Neural cell (in vitro differentiated cells): ENCODE data around the gene GRAMD2A. TPM values are rescaled to one million over a fixed set of nuclear protein-coding genes. Genes with fewer than 3 reads are reported as not detected.

Source experiments
- H2AFZ ChIP-seq: fragments of 200-600, 300-800 bp; sonication (generic), shearing (Covaris generic); 2 replicates; pipeline ENCODE4 v1.6.0; 2014; ENCODE audit warnings: low read depth, mild to moderate bottlenecking, antibody characterized with exemption, low read length, moderate library complexity
- H3F3A ChIP-seq: fragments of 200-600 bp; shearing (Covaris generic); 2 replicates; pipeline ENCODE4 v1.6.1; 2016; ENCODE audit warnings: mild to moderate bottlenecking, moderate library complexity, mixed read lengths, antibody characterized with exemption, low read length; ENCODE audit not compliant: insufficient read depth, poor library complexity, severe bottlenecking
- H3K27ac ChIP-seq: fragments of 200-600, 300-800 bp; sonication (generic), shearing (Covaris generic); 2 replicates; pipeline ENCODE4 v1.5.1; 2014; ENCODE audit warnings: mild to moderate bottlenecking, low read length, moderate library complexity
- H3K27me3 ChIP-seq: fragments of 300-800, 200-600 bp; sonication (generic), shearing (Covaris generic); 2 replicates; pipeline ENCODE4 v1.6.0; 2014; ENCODE audit warnings: mild to moderate bottlenecking, low read depth, low read length, moderate library complexity; ENCODE audit not compliant: insufficient read depth
- H3K36me3 ChIP-seq: fragments of 300-800, 200-600 bp; sonication (generic), shearing (Covaris generic); 2 replicates; pipeline ENCODE4 v1.5.1; 2014; ENCODE audit warnings: mild to moderate bottlenecking, antibody characterized with exemption, low read length, moderate library complexity; ENCODE audit not compliant: insufficient read depth
- H3K4me2 ChIP-seq: fragments of 300-800, 200-600 bp; sonication (generic), shearing (Covaris generic); 2 replicates; pipeline ENCODE4 v1.6.0; 2014; ENCODE audit warnings: mild to moderate bottlenecking, low read length
- H3K4me3 ChIP-seq: fragments of 300-800, 200-600 bp; sonication (generic), shearing (Covaris generic); 2 replicates; pipeline ENCODE4 v1.5.1; 2014; ENCODE audit warnings: mild to moderate bottlenecking, low read length, moderate library complexity
- H3K79me2 ChIP-seq: fragments of 200-600 bp; shearing (Covaris generic); replicated peaks from 2 replicates; pipeline ENCODE4 v1.6.0; 2014; ENCODE audit warnings: mild to moderate bottlenecking, low read length, moderate library complexity; ENCODE audit not compliant: insufficient read depth
- H3K9ac ChIP-seq: fragments of 300-800, 200-600 bp; sonication (generic), shearing (Covaris generic); 2 replicates; pipeline ENCODE4 v1.6.1; 2016; ENCODE audit warnings: mild to moderate bottlenecking, low read length, mixed read lengths
- H3K9me2 ChIP-seq: fragments of 200-600 bp; shearing (Covaris generic); 2 replicates; pipeline ENCODE4 v1.6.1; 2016; ENCODE audit warnings: mild to moderate bottlenecking, low read length, mixed read lengths; ENCODE audit not compliant: insufficient read depth
- H3K9me3 ChIP-seq: fragments of 200-600, 300-800 bp; sonication (generic), shearing (Covaris generic); 2 replicates; pipeline ENCODE4 v1.6.1; 2016; ENCODE audit warnings: mild to moderate bottlenecking, mixed run types, low read length, moderate library complexity, mixed read lengths
- H4K20me1 ChIP-seq: fragments of 200-600 bp; shearing (Covaris generic); 2 replicates; pipeline ENCODE4 v1.6.1; 2016; ENCODE audit warnings: mild to moderate bottlenecking, mixed run types; ENCODE audit not compliant: insufficient read depth
- CTCF ChIP-seq: fragments of 450-650 bp; IDR thresholded peaks from 2 replicates; pipeline ENCODE4 v1.5.1; 2014; ENCODE audit warnings: antibody characterized with exemption, mild to moderate bottlenecking, moderate library complexity; ENCODE audit not compliant: poor library complexity, severe bottlenecking
- EP300 ChIP-seq: fragments of 450-650 bp; conservative IDR thresholded peaks from 2 replicates; pipeline ENCODE4 v1.6.1; 2014; ENCODE audit warnings: antibody characterized with exemption, mild to moderate bottlenecking, moderate library complexity; ENCODE audit not compliant: poor library complexity, severe bottlenecking
- EZH2 ChIP-seq: fragments of 200-600, 300-800 bp; shearing (Covaris generic), sonication (generic); IDR thresholded peaks from 2 replicates; pipeline ENCODE4 v1.6.1; 2014; ENCODE audit warnings: antibody characterized with exemption, low read length, borderline replicate concordance, mild to moderate bottlenecking; ENCODE audit not compliant: insufficient read depth, poor library complexity, severe bottlenecking
- MXI1 ChIP-seq: fragments of 450-650 bp; conservative IDR thresholded peaks from 2 replicates; pipeline ENCODE4 v1.6.1; 2014; ENCODE audit warnings: antibody characterized with exemption, mild to moderate bottlenecking; ENCODE audit not compliant: poor library complexity, severe bottlenecking
- POLR2AphosphoS5 ChIP-seq: IDR thresholded peaks from 2 replicates; pipeline ENCODE4 v1.6.1; 2012
- RAD21 ChIP-seq: fragments of 450-650 bp; conservative IDR thresholded peaks from 2 replicates; pipeline ENCODE4 v1.6.1; 2014; ENCODE audit warnings: antibody characterized with exemption, mild to moderate bottlenecking, moderate library complexity
- SMC3 ChIP-seq: fragments of 450-650 bp; conservative IDR thresholded peaks from 2 replicates; pipeline ENCODE4 v1.6.1; 2014; ENCODE audit warnings: antibody characterized with exemption, mild to moderate bottlenecking, moderate library complexity; ENCODE audit not compliant: poor library complexity
- TAF1 ChIP-seq: IDR thresholded peaks from 2 replicates; pipeline ENCODE4 v1.6.1; 2012; ENCODE audit warnings: low read depth
- polyA plus RNA-seq: library from polyadenylated mRNA; depleted of rRNA; stranded (reverse); fragments of >200 nt; gene quantifications from 2 replicates; pipeline ENCODE4 v1.2.3, GENCODE V29; 2014
- TF ChIP-seq, protein P1 (sequence below): IDR thresholded peaks from 2 replicates; pipeline ENCODE4 v1.6.1; 2012; ENCODE audit warnings: borderline replicate concordance

Gene GRAMD2A
- polyA plus RNA-seq, 1 donor from 2014 or later, result 1.9 TPM

DNA sequence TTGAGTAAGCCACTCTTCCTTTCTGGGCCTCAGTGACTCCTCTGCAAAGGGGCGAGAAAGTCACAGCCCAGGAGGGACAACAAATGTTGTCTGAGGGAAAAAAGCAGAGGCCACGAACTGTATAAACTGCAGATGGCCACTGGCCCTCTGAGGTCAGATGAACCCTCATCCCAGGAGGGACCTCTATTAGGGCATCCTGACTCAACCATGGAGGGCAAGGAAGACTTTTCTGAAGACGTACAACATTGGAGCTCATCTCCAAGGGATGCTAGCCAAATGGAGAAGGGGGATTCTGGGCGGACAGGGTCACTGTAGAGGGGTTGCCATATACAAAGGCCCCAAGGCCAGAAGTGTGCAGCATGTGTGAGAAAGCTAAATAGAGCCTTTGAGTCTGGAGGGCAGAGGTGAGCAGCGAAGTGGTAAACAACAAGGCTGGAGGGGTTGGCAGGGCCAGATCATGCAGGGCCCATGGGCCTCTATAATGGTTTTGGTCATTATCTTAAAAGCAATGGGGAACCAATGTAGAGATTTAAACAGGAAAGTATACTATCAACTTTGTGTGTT is 16.7 kb downstream of the GRAMD2A start:
- no peaks in the 10 kb centered on the region for H4K20me1 ChIP-seq
- H3K9me2 ChIP-seq, result no peaks in the 10 kb centered on the region
- no peaks in the 10 kb centered on the region for H3F3A ChIP-seq
- no peak overlapping the region for H2AFZ ChIP-seq
- no peaks in the 10 kb centered on the region for H3K36me3 ChIP-seq
- no peak overlapping the region for H3K4me3 ChIP-seq
- TF ChIP-seq, protein P1, sequence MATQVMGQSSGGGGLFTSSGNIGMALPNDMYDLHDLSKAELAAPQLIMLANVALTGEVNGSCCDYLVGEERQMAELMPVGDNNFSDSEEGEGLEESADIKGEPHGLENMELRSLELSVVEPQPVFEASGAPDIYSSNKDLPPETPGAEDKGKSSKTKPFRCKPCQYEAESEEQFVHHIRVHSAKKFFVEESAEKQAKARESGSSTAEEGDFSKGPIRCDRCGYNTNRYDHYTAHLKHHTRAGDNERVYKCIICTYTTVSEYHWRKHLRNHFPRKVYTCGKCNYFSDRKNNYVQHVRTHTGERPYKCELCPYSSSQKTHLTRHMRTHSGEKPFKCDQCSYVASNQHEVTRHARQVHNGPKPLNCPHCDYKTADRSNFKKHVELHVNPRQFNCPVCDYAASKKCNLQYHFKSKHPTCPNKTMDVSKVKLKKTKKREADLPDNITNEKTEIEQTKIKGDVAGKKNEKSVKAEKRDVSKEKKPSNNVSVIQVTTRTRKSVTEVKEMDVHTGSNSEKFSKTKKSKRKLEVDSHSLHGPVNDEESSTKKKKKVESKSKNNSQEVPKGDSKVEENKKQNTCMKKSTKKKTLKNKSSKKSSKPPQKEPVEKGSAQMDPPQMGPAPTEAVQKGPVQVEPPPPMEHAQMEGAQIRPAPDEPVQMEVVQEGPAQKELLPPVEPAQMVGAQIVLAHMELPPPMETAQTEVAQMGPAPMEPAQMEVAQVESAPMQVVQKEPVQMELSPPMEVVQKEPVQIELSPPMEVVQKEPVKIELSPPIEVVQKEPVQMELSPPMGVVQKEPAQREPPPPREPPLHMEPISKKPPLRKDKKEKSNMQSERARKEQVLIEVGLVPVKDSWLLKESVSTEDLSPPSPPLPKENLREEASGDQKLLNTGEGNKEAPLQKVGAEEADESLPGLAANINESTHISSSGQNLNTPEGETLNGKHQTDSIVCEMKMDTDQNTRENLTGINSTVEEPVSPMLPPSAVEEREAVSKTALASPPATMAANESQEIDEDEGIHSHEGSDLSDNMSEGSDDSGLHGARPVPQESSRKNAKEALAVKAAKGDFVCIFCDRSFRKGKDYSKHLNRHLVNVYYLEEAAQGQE, result no peak
- TF ChIP-seq TAF1, result no peak
- TF ChIP-seq RAD21, result no peak
- TF ChIP-seq POLR2AphosphoS5, result no peak
- TF ChIP-seq CTCF, result no peak
- TF ChIP-seq SMC3, result no peak
- no peak for TF ChIP-seq MXI1
- no peak for TF ChIP-seq EZH2
- TF ChIP-seq EP300, result no peak
- H3K9me3 ChIP-seq, result no peaks in the 10 kb centered on the region
- no peak overlapping the region for H3K4me2 ChIP-seq
- no peaks in the 10 kb centered on the region for H3K79me2 ChIP-seq
- H3K27ac ChIP-seq, result no peak overlapping the region
- H3K9ac ChIP-seq, result no peak overlapping the region
- H3K27me3 ChIP-seq, result peaks cover 16% of the 10 kb centered on the region

GRCh38 chr15:72179950-72180581 is 17.5 kb downstream of the GRAMD2A start:
- H4K20me1 ChIP-seq, result no peaks in the 10 kb centered on the region
- peaks cover 16% of the 10 kb centered on the region for H3K27me3 ChIP-seq
- TF ChIP-seq TAF1 (no peak), MXI1 (no peak), EZH2 (no peak), POLR2AphosphoS5 (no peak), CTCF (no peak), RAD21 (no peak), SMC3 (no peak), EP300 (no peak)
- TF ChIP-seq, protein P1, result no peak
- H2AFZ ChIP-seq, result no peak overlapping the region
- no peak overlapping the region for H3K4me3 ChIP-seq
- H3K9ac ChIP-seq, result no peak overlapping the region
- H3F3A ChIP-seq, result no peaks in the 10 kb centered on the region
- no peaks in the 10 kb centered on the region for H3K36me3 ChIP-seq
- no peaks in the 10 kb centered on the region for H3K9me2 ChIP-seq
- no peak overlapping the region for H3K27ac ChIP-seq
- H3K79me2 ChIP-seq, result no peaks in the 10 kb centered on the region
- no peak overlapping the region for H3K4me2 ChIP-seq
- H3K9me3 ChIP-seq, result no peaks in the 10 kb centered on the region
